ENCODE results near the gene CFAP298. TPM values are rescaled to one million over a fixed set of nuclear protein-coding genes. Genes with fewer than 3 reads are reported as not detected.
A peak's percentile ranks its signal among the peaks of the same experiment; 100 is the strongest.
"Not testable (repeated sequence)": the region's sequence is repeated elsewhere in the genome, so short reads cannot be mapped to it uniquely, and the experiment has no call there.

The CFAP298 gene
- total RNA-seq, 1 donor from 2014 or later, result 43.8 TPM

- H3K27ac Mint-ChIP-seq, result peak overlapping the region; percentile 95
These were observed 791 bp upstream of the CFAP298 start for GRCh38 chr21:32612999-32613337.

GRCh38 chr21:32611471-32611997, 643 bp downstream of the CFAP298 start:
- no peaks in the 10 kb centered on the region for H3K9me3 Mint-ChIP-seq
- no peak for TF ChIP-seq CTCF (conservative IDR thresholded peaks at IDR 0.05)
- H3K27ac Mint-ChIP-seq, result peak overlapping the region; percentile 95
- H3K36me3 Mint-ChIP-seq, result peaks cover 8% of the 10 kb centered on the region
- peaks cover 16% of the 10 kb centered on the region for H3K27me3 Mint-ChIP-seq
- DNase-seq (ENCODE audit: extremely low spot score, unreplicated experiment), result peak; percentile 62
- H3K4me3 Mint-ChIP-seq, result peak overlapping the region; percentile 98
- H3K4me1 Mint-ChIP-seq (ENCODE audit: unreplicated experiment), result peaks cover 4% of the 10 kb centered on the region

More at GRCh38 chr21:32612999-32613337, 791 bp upstream of the CFAP298 start:
- no peak for TF ChIP-seq CTCF (conservative IDR thresholded peaks at IDR 0.05)
- Mint-ChIP-seq H3K4me1 (ENCODE audit: unreplicated experiment) (peaks cover 4% of the 10 kb centered on the region), H3K27me3 (peaks cover 16% of the 10 kb centered on the region), H3K36me3 (peaks cover 8% of the 10 kb centered on the region), H3K9me3 (no peaks in the 10 kb centered on the region), H3K4me3 (peak overlapping the region; percentile 98)
- DNase-seq (ENCODE audit: extremely low spot score, unreplicated experiment), result no peak

- H3K27ac Mint-ChIP-seq; H3K4me1 Mint-ChIP-seq (ENCODE audit: unreplicated experiment); H3K9me3 Mint-ChIP-seq: not testable (repeated sequence)
- Mint-ChIP-seq H3K36me3 (peaks cover 11% of the 10 kb centered on the region), H3K27me3 (peaks cover 11% of the 10 kb centered on the region), H3K4me3 (peak overlapping the region; percentile 74)
- DNase-seq (ENCODE audit: extremely low spot score, unreplicated experiment), result peak; percentile 20
These were observed 1.2 kb downstream of the CFAP298 start for GRCh38 chr21:32610940-32611339.

GRCh38 chr21:32608851-32609250, 3.3 kb downstream of the CFAP298 start:
- H3K9me3 Mint-ChIP-seq, result no peaks in the 10 kb centered on the region
- peaks cover 15% of the 10 kb centered on the region for H3K36me3 Mint-ChIP-seq
- no peak for DNase-seq (ENCODE audit: extremely low spot score, unreplicated experiment)
- peaks cover 4% of the 10 kb centered on the region for H3K4me1 Mint-ChIP-seq (ENCODE audit: unreplicated experiment)
- peak overlapping the region; percentile 51 for H3K4me3 Mint-ChIP-seq
- no peaks in the 10 kb centered on the region for H3K27me3 Mint-ChIP-seq
- H3K27ac Mint-ChIP-seq, result peak overlapping the region; percentile 42
- TF ChIP-seq CTCF (conservative IDR thresholded peaks at IDR 0.05), result no peak

GRCh38 chr21:32605469-32605868, 6.7 kb downstream of the CFAP298 start:
- Mint-ChIP-seq H3K4me1 (ENCODE audit: unreplicated experiment) (peaks cover 4% of the 10 kb centered on the region), H3K4me3 (no peak overlapping the region), H3K27me3 (no peaks in the 10 kb centered on the region), H3K9me3 (no peaks in the 10 kb centered on the region), H3K36me3 (peaks cover 23% of the 10 kb centered on the region), H3K27ac (no peak overlapping the region)
- DNase-seq (ENCODE audit: extremely low spot score, unreplicated experiment), result no peak
- no peak for TF ChIP-seq CTCF (conservative IDR thresholded peaks at IDR 0.05)

GRCh38 chr21:32604464-32604863, 7.7 kb downstream of the CFAP298 start:
- no peak for TF ChIP-seq CTCF (conservative IDR thresholded peaks at IDR 0.05)
- Mint-ChIP-seq H3K27me3 (no peaks in the 10 kb centered on the region), H3K4me3 (no peak overlapping the region), H3K4me1 (ENCODE audit: unreplicated experiment) (peaks cover 4% of the 10 kb centered on the region), H3K9me3 (no peaks in the 10 kb centered on the region), H3K36me3 (peaks cover 20% of the 10 kb centered on the region), H3K27ac (no peak overlapping the region)
- DNase-seq (ENCODE audit: extremely low spot score, unreplicated experiment), result no peak

Measured in type B pancreatic cell (in vitro differentiated cells).